Measurements from ENCODE around the gene FOXL1. TPM values are rescaled to one million over a fixed set of nuclear protein-coding genes. Genes with fewer than 3 reads are reported as not detected.

Gene FOXL1
- total and polyA plus RNA-seq, 12 donors: 0.40 to 1.9 (median 0.84) TPM

DNA sequence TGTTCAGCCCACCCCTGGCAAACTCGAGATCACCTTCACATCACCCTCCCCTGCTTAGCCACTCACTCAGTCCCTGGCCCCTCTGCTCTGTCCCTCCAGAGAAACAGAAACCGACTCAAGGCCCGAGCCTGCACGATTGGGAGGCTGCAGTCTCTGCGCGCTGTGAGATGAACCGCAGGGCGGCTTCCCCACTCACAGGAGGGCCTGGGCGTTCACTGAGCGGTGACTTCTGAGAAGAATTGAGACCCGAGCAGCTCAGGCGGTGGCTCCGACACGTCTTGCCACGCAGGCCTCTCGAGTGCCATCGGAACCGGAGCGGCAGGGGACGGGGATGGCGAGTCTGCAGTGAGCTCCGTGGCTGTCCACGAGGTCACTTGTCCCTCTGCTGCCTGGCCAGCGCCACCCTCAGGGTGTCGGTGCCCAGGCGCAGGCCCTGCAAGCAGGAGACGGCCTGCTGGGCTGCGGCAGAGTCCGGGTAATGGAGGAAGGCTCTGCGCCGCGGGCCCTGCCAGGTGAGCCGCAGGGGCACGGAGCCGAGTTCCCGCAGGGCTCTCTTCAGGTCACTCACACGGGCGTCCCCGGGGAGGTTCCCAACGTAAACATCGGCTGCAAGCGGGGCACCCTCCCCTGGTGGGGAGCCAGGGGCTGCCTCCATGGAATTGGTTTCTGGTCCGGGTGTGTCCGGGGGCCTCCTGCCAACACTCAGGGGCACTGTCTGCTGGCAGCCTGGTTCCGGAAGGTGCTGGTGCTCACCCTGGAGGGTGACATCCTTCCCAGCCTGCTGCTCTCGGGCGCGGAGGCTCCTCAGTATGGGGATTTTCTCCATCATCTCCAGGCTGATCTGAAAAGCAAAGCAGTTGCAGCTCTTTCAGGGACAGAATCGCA, 46.5 kb upstream of the FOXL1 start:
- DNase-seq (no peak), ATAC-seq (peak in 1 of 8 donors; percentile 19)
- no peak overlapping the region for H3K27ac ChIP-seq
- 90 to 93% methylated on average over 49 of the region's 49 CpGs for WGBS, 2 donors
- TF ChIP-seq, protein P1, sequence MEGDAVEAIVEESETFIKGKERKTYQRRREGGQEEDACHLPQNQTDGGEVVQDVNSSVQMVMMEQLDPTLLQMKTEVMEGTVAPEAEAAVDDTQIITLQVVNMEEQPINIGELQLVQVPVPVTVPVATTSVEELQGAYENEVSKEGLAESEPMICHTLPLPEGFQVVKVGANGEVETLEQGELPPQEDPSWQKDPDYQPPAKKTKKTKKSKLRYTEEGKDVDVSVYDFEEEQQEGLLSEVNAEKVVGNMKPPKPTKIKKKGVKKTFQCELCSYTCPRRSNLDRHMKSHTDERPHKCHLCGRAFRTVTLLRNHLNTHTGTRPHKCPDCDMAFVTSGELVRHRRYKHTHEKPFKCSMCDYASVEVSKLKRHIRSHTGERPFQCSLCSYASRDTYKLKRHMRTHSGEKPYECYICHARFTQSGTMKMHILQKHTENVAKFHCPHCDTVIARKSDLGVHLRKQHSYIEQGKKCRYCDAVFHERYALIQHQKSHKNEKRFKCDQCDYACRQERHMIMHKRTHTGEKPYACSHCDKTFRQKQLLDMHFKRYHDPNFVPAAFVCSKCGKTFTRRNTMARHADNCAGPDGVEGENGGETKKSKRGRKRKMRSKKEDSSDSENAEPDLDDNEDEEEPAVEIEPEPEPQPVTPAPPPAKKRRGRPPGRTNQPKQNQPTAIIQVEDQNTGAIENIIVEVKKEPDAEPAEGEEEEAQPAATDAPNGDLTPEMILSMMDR (IDR thresholded peaks at IDR 0.05): no peak
- H3K36me3 ChIP-seq: peaks cover 0 to 63% (median 0%) of the 10 kb centered on the region in 9 donors
- H3K4me1 ChIP-seq: peaks cover 0 to 8% (median 0%) of the 10 kb centered on the region in 9 donors
- intact Hi-C loops (cut with DNase I): no loop called here
- H3K9me3 ChIP-seq: no peaks in the 10 kb centered on the region
- H3K4me3 ChIP-seq: no peak overlapping the region
- H3K27me3 ChIP-seq: no peaks in the 10 kb centered on the region

- Histone ChIP-seq H3K4me1 (peaks cover 0 to 8% (median 0%) of the 10 kb centered on the region in 9 donors), H3K27ac (no peak overlapping the region), H3K9me3 (no peaks in the 10 kb centered on the region), H3K27me3 (no peaks in the 10 kb centered on the region), H3K4me3 (no peak overlapping the region), H3K36me3 (peaks cover 0 to 69% (median 0%) of the 10 kb centered on the region in 9 donors)
- DNase-seq (no peak), ATAC-seq (no peak)
- TF ChIP-seq, protein P1 (IDR thresholded peaks at IDR 0.05): no peak
- intact Hi-C loops (cut with DNase I): no loop called here
- WGBS, 2 donors: 91 to 94% methylated on average over 7 of the region's 7 CpGs
Measured at GRCh38 chr16:86532526-86532815, 45.9 kb upstream of the FOXL1 start.

GRCh38 chr16:86533076-86533475, 45.3 kb upstream of the FOXL1 start:
- peaks cover 0 to 8% (median 0%) of the 10 kb centered on the region in 9 donors for H3K4me1 ChIP-seq
- DNase-seq: no peak
- WGBS, 2 donors: 96 to 98% methylated on average over 8 of the region's 8 CpGs
- H3K36me3 ChIP-seq: peaks cover 0 to 75% (median 4%) of the 10 kb centered on the region in 9 donors
- no peaks in the 10 kb centered on the region for H3K9me3 ChIP-seq
- intact Hi-C loops (cut with DNase I): no loop called here
- TF ChIP-seq, protein P1 (IDR thresholded peaks at IDR 0.05): no peak
- ATAC-seq: no peak
- no peak overlapping the region for H3K4me3 ChIP-seq
- H3K27me3 ChIP-seq: no peaks in the 10 kb centered on the region
- H3K27ac ChIP-seq: no peak overlapping the region

DNA sequence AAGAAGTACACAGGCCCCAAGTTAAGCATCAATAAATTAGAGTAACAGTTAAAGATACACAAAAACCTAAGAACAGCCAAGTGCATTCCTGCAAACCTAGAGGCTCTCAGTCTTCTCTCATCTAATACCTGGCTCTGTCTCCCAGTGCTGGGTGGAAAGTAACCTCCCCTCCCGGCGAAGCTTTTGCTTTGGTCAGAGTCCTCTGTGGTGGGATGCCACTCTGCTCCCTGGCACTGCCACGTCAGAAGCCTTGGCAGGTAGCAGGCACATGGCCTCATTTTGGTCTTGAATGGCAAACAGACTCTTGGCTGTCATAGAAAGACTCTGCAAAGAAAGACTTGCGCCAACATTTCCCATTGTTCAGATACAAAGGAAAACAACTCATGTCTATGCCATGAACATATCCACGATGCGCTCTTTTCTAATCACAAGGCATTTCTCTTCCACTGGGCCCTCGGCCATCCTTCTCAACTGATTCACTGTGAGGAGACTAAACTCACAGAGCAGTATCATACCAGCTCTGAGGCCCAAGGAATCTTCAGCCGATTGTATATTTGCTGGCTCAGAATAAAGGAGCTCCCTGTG, 44.5 kb upstream of the FOXL1 start:
- H3K27me3 ChIP-seq: no peaks in the 10 kb centered on the region
- no peaks in the 10 kb centered on the region for H3K9me3 ChIP-seq
- H3K4me1 ChIP-seq: peaks cover 0 to 8% (median 0%) of the 10 kb centered on the region in 9 donors
- DNase-seq (no peak), ATAC-seq (no peak)
- WGBS, 2 donors: 90 to 93% methylated on average over 8 of the region's 8 CpGs
- H3K36me3 ChIP-seq: peaks cover 0 to 83% (median 12%) of the 10 kb centered on the region in 9 donors
- H3K4me3 ChIP-seq: no peak overlapping the region
- intact Hi-C loops (cut with DNase I): no loop called here
- TF ChIP-seq, protein P1 (IDR thresholded peaks at IDR 0.05): no peak
- no peak overlapping the region for H3K27ac ChIP-seq

Measured in heart right ventricle (tissue), 16 donors.